ENCODE data around the gene XPC. TPM values are rescaled to one million over a fixed set of nuclear protein-coding genes. Genes with fewer than 3 reads are reported as not detected.
"Not testable (repeated sequence)": the region's sequence is repeated elsewhere in the genome, so short reads cannot be mapped to it uniquely, and the experiment has no call there.

Gene XPC
- polyA plus RNA-seq, 1 experiment = 36.9 TPM

DNA sequence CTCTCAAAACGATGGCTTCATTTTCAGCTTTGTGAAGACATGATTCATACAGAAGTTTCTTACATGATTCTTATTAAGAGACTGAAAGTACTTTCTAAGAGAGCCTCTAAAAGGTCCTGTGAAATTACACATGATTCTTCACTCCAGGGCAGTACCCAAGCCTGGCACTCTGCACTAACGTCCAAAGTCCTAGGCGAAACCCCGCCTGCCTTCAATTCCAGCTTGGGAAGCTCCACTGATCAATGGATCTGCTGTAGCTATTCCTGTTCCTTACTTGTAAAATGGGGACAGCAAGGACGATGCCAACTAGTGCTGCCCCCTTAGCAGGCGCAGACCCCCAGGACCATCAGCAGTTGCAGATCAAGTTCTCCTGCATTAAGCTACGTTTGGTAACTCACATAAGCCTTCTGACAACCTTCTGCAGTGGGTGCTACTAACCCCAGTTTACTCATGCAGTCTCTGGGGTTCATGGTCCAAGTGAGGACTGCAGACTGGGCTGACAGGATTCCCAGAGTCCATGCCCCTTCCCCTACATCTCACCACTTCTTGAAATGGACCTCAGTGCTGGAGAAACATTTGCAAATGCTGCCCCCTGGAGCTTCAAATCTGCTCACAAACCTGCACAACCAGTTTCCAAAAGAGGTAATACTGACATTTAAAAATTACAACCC is 64.3 kb downstream of the XPC start:
- ChIA-PET CTCF (interaction anchor here (1.0 to 2.5 kb wide), 4 partner anchors 10 to 456 kb away, joined by 4 to 16 read pairs (median 6); partner anchors contain the start of genes CHCHD4 and TMEM43), POLR2A (interaction anchor here (0.6 kb wide), 1 partner anchor 19 kb away, joined by 3 read pairs; no protein-coding TSS in a partner anchor)
- no peak overlapping the region for H3K4me3 ChIP-seq (ENCODE audit: low read depth, low read length)
- TF ChIP-seq, protein P1, sequence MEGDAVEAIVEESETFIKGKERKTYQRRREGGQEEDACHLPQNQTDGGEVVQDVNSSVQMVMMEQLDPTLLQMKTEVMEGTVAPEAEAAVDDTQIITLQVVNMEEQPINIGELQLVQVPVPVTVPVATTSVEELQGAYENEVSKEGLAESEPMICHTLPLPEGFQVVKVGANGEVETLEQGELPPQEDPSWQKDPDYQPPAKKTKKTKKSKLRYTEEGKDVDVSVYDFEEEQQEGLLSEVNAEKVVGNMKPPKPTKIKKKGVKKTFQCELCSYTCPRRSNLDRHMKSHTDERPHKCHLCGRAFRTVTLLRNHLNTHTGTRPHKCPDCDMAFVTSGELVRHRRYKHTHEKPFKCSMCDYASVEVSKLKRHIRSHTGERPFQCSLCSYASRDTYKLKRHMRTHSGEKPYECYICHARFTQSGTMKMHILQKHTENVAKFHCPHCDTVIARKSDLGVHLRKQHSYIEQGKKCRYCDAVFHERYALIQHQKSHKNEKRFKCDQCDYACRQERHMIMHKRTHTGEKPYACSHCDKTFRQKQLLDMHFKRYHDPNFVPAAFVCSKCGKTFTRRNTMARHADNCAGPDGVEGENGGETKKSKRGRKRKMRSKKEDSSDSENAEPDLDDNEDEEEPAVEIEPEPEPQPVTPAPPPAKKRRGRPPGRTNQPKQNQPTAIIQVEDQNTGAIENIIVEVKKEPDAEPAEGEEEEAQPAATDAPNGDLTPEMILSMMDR (IDR thresholded peaks at IDR 0.05; ENCODE audit: insufficient read depth, low read depth, low read length) = no peak
- no peak for DNase-seq (ENCODE audit: low read depth)
- H3K27me3 ChIP-seq (ENCODE audit: control insufficient read depth, insufficient read depth, low read length) = no peaks in the 10 kb centered on the region
- H3K36me3 ChIP-seq (ENCODE audit: control insufficient read depth, insufficient read depth, low read length) = peaks cover 12% of the 10 kb centered on the region

DNA sequence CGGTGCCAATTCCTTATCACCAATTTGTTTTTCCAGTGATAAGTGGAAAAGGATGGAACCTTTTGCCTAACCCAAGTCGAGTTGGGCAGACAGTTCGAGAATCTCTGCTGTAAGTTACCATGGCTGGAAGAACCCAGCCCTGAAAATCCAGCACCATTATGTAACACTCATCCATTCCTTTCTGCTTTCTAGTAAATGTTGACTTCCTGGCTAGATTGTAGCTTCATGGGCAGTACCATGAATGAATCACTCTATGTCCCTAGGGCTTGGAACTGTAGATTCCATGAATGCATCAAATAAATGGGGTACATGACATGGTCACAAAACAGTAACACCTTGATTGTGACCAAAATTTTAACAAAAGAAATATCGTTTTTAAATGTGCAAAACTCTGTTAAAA is 67.7 kb downstream of the XPC start:
- Histone ChIP-seq H3K4me3 (ENCODE audit: low read depth, low read length) (no peak overlapping the region), H3K36me3 (ENCODE audit: control insufficient read depth, insufficient read depth, low read length) (peaks cover 9% of the 10 kb centered on the region), H3K27me3 (ENCODE audit: control insufficient read depth, insufficient read depth, low read length) (no peaks in the 10 kb centered on the region)
- TF ChIP-seq, protein P1 (IDR thresholded peaks at IDR 0.05; ENCODE audit: insufficient read depth, low read depth, low read length) = no peak
- CTCF ChIA-PET = interaction anchor here (1.4 kb wide), 1 partner anchor 9 kb away, joined by 3 read pairs; no protein-coding TSS in a partner anchor
- no peak for DNase-seq (ENCODE audit: low read depth)
- POLR2A ChIA-PET = no interaction called here

DNA sequence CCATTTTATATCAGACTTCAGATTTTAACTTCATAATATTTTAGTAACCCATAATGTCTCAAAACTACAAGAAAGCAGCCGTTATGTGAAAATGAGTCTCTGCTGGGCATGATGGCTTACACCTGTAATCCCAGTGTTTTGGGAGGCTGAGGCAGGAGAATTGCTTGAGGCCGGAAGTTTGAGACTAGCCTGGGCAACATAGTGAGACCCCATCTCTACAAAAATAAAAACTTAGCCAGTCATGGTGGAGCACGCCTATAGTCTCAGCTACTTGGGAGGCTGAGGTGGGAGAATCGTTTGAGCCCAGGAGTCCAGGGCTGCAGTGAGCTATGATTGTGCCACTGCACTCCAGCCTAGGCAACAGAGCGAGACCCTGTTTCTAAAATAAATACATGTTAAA is 68.6 kb downstream of the XPC start:
- DNase-seq (ENCODE audit: low read depth); H3K4me3 ChIP-seq (ENCODE audit: low read depth, low read length); H3K36me3 ChIP-seq (ENCODE audit: control insufficient read depth, insufficient read depth, low read length); POLR2A ChIA-PET; CTCF ChIA-PET; H3K27me3 ChIP-seq (ENCODE audit: control insufficient read depth, insufficient read depth, low read length): not testable (repeated sequence)

DNA sequence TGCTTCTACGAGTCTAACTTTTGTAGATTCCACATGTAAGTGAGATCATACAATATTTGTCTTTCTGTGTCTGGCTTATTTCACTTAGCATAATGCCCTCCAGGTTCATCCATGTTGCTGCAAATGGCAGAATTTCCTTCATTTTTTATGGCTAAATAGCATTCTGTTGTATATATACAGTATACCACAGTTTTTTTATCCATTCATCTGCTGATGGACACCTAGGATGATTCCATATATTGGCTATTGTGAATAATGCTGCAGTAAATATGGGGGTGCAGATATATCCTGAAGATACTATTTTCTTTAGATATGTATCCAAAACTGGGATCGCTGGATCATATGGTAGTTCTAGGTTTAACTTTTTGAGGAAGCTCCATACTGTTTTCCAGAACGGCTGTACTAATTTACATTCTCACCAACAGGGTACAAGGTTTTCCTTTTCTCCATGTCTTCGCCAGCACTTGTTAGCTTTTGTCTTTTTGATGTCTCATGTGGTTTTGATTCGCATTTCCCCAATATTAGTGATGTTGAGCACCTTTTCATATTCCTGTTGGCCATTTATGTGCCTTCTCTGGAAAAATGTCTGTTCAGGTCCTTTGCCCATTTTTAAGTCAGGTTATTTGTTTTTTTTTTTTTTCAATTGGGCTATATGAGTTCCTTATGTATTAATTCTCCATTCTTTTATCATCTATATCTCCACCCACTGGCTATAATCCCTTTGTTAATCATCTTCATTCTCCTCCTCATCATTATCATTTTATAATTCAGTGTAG is 80.6 kb downstream of the XPC start:
- TF ChIP-seq, protein P1 (IDR thresholded peaks at IDR 0.05; ENCODE audit: insufficient read depth, low read depth, low read length) = no peak
- Histone ChIP-seq H3K4me3 (ENCODE audit: low read depth, low read length) (no peak overlapping the region), H3K36me3 (ENCODE audit: control insufficient read depth, insufficient read depth, low read length) (no peaks in the 10 kb centered on the region), H3K27me3 (ENCODE audit: control insufficient read depth, insufficient read depth, low read length) (peaks cover 2% of the 10 kb centered on the region; the same call in 1 of the 2 replicates)
- no peak for DNase-seq (ENCODE audit: low read depth)
- POLR2A ChIA-PET = no interaction called here
- CTCF ChIA-PET = interaction anchor here (0.7 to 1.0 kb wide), 2 partner anchors 17 to 22 kb away, joined by 3 to 4 read pairs; no protein-coding TSS in a partner anchor

DNA sequence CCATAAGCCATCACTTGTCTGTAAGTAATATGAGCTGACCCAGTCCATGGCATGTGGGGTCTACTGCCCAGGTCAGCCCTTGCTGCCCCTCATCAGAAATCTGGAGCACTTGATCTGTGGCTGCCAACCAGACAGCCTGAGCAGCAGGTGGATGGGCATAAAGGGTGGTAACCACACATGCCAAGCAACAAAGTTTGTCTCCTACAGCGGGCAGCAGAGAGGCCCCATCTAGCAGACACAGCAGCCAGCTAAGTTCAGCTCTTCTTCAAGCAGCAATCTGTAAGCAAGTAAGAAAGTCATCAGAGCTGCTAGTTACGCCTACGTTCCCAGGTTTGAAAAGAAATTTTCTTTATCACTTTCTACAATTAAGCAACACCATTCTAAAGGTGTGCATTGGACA is 81.7 kb downstream of the XPC start:
- Histone ChIP-seq H3K4me3 (ENCODE audit: low read depth, low read length) (no peak overlapping the region), H3K36me3 (ENCODE audit: control insufficient read depth, insufficient read depth, low read length) (no peaks in the 10 kb centered on the region), H3K27me3 (ENCODE audit: control insufficient read depth, insufficient read depth, low read length) (peaks cover 2% of the 10 kb centered on the region; the same call in 1 of the 2 replicates)
- ChIA-PET POLR2A (no interaction called here), CTCF (interaction anchor here (0.7 kb wide), 1 partner anchor 23 kb away, joined by 3 read pairs; no protein-coding TSS in a partner anchor)
- TF ChIP-seq, protein P1 (IDR thresholded peaks at IDR 0.05; ENCODE audit: insufficient read depth, low read depth, low read length) = no peak
- DNase-seq (ENCODE audit: low read depth) = no peak

Other genes starting within 250 kb of the XPC start
- 6.7 and 10.3 TPM in 2 replicates for gene CHCHD4, start 53.7 kb downstream of the XPC start, polyA plus RNA-seq (2011; rRNA removed)
- gene TMEM43, start 53.5 kb downstream of the XPC start, polyA plus RNA-seq (2011; rRNA removed) = 172 and 246 TPM in 2 replicates
- 2.7 and 8.7 TPM in 2 replicates for gene LSM3, start 216 bp upstream of the XPC start, polyA plus RNA-seq (2011; rRNA removed)
- 61.6 and 114 TPM in 2 replicates for gene SLC6A6, start 224.0 kb upstream of the XPC start, polyA plus RNA-seq (2011; rRNA removed)